ENCODE data around the gene DNAH17.

Gene DNAH17

DNA sequence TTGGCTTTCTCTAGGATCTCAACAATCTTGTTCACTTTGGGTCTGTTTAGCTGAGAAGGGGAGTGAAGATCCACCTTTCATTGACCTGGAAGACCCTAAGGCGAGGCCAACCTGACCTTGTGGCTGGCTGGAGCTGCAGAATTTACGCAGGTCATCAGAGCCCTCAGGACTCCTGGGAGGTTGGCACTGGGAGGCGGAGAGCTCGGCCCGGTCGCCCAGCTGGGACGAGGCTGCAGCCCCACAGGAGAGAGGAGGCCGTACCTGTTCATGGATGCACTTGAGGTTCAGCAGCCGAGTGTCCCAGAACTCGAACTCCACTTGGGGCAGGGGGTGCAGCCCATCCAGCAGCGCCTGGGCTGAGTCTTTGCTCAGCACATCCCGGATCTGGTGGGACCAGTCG, 5.9 kb downstream of the DNAH17 start:
- TF ChIP-seq POLR2A (IDR thresholded peaks at IDR 0.05; ENCODE audit: low read depth, low read length) (no peak), TAF1 (IDR thresholded peaks at IDR 0.05; ENCODE audit: borderline replicate concordance, low read depth, low read length) (no peak)
- FAIRE-seq (no peak), DNase-seq (ENCODE audit: insufficient read length) (no peak)

DNA sequence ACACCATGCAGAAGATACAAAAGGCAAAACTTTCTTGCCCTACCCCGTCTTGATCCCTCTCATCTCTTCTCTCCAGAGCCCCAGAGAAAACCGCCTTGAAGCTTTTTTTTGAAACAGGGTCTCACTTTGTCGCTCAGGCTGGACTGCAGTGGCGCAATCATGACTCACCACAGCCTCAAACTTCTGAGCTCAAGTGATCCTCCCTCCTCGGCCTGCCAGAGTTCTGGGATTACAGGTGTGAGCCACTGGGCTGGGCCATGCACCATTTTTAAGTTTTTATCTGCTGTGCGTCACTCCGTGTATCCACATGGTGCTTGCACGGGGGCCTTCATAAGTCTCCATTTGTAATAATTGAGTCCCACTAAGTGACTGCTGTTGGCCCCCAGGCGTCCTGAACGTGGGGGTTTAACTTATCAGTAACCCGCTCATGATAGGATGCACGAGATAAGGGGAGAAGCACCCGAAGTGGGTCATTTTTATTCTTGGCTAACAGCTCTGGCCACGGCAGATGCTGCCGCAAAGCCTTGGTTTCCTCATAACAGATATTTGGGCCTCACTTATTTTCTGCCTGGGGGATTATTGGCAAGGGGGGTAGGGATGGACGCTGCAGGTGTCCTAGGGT, 8.6 kb downstream of the DNAH17 start:
- FAIRE-seq, result no peak
- no peak for TF ChIP-seq POLR2AphosphoS5 (IDR thresholded peaks at IDR 0.05; ENCODE audit: low read depth, low read length)
- no peak for TF ChIP-seq POLR2A (IDR thresholded peaks at IDR 0.05; ENCODE audit: low read depth, low read length)
- TF ChIP-seq TAF1 (IDR thresholded peaks at IDR 0.05; ENCODE audit: borderline replicate concordance, low read depth, low read length), result no peak
- DNase-seq (ENCODE audit: insufficient read length), result no peak

DNA sequence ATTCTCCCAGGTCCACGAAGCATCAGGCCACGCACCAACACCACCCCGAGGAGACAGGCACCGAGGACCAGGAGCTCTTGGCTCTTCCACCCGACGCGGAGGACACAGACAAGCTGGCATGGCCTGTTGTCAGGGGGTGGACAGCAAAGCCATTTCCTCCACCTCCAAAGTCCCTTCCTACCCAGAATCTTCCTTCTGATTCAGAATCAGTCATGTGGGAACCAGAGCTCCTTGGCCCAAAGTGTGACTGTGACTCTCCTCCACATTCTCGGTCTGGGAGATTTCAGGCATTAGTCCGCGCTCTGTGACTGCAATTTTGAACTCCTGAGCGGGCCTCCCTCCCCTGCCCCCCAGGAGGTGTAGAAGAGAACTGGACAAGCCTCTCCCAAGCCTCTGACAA, 9.2 kb downstream of the DNAH17 start:
- no peak for FAIRE-seq
- DNase-seq (ENCODE audit: insufficient read length), result no peak
- no peak for TF ChIP-seq POLR2A (IDR thresholded peaks at IDR 0.05; ENCODE audit: low read depth, low read length)

DNA sequence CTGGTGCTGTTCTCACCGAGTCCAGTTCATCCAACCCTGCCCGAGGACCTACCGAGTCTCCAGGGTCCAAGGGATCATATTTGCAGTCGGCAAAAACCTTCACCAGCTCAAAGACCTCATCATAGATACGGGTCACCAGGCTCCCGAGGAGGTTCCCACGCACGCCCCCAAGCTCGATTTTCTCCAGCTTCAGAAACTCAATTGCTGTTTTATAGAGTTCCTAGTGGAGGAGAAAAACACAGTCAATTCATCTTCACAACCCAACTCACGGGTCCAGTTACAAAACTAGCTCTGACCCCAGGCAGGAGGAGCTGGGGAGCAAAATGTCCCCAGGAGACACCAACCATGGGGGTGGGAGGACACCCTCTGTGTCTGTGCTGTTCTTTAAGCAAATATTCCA, 10.2 kb downstream of the DNAH17 start:
- DNase-seq (ENCODE audit: insufficient read length) (no peak), FAIRE-seq (no peak)
- no peak for TF ChIP-seq POLR2AphosphoS5 (IDR thresholded peaks at IDR 0.05; ENCODE audit: low read depth, low read length)
- TF ChIP-seq TAF1 (IDR thresholded peaks at IDR 0.05; ENCODE audit: borderline replicate concordance, low read depth, low read length), result no peak
- no peak for TF ChIP-seq POLR2A (IDR thresholded peaks at IDR 0.05; ENCODE audit: low read depth, low read length)

DNA sequence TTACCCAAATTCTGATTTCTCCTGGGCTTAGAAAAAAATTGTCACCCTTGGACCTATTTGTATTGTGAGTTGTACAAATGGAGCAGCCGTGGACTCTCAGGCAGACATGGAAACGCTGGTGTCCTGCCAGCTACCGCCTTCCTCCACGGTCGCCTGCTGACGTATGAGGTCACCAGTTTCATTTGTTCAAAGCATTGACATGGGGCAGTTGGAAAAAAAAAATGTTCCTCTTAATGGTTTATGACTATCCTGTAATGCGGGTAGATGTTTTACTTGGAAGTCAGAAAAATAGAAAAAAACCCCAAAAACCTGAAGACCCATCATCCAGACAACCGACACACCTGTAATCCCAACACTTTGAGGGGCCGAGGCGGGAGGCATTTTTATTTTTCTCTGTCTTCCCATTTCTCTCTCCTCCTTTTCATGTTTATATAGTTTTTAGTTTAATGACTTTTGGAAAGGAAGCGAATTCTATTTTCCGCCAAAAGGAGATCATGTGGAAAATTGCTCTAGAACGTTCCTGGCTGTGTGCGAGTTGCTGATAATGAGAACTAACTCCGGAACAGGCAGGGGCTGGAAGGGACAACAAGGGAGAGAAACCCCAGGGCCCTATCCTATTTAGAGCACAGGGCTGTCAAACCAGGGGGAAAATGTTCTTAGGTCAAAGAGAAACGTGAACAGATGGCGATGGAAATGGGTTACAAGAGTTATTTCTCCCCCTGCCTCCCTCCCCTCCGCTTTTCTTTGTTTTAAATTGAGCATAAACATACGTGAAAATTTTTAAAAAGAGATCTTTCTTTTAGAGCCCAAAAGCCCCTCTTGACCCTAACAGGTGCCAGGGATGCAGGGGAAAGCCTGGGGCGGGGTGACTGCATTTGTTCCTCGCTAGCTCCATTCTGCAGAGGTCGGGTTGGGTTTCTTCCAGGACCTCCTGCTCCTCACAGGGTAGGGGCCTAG, 13.7 kb downstream of the DNAH17 start:
- no peak for DNase-seq (ENCODE audit: insufficient read length)
- no peak for FAIRE-seq
- TF ChIP-seq POLR2A (IDR thresholded peaks at IDR 0.05; ENCODE audit: low read depth, low read length), result no peak
- TF ChIP-seq TAF1 (IDR thresholded peaks at IDR 0.05; ENCODE audit: borderline replicate concordance, low read depth, low read length), result no peak
- no peak for TF ChIP-seq POLR2AphosphoS5 (IDR thresholded peaks at IDR 0.05; ENCODE audit: low read depth, low read length)

DNA sequence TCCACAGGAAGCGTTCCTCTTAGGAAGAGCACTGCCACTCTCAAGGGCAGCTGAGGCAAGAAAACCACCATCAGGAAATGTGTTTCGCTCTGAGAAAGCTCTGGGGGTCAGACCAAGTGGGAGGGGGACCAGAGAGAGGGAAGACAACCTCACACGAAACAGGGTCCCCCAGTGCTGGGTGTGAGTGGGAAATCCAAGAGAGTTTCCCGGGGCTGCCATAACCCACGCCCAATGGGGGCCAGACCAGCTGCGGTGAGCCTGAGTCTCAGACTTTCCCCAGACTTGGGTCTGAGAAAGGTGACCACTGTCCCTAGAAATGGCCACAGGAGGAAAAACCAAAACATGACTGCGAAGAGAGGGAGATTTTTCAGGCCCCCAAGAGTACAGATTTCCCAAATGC, 14.5 kb downstream of the DNAH17 start:
- no peak for FAIRE-seq
- no peak for DNase-seq (ENCODE audit: insufficient read length)
- TF ChIP-seq TAF1 (IDR thresholded peaks at IDR 0.05; ENCODE audit: borderline replicate concordance, low read depth, low read length), result no peak
- no peak for TF ChIP-seq POLR2AphosphoS5 (IDR thresholded peaks at IDR 0.05; ENCODE audit: low read depth, low read length)

DNA sequence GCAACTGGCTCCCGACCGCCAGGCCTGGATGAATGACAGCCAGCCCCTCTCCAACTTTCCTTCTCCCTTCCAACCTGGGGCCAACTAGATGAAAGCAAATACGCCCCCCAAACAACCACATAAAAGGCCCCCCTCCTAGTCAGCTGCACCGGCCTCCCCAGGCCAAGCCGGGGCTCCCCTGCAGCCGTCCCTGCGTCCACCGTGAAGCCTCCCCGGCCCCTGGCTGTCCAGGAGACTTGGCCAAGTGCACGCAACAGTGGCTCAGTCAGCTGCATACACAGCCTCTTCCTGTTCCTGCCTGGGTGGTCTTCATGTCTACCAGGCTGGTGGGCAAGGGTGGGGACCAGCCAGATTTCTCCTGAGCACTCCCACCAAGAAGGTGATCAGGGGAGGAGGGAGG, 16.0 kb downstream of the DNAH17 start:
- DNase-seq (ENCODE audit: insufficient read length), result no peak
- TF ChIP-seq POLR2AphosphoS5 (IDR thresholded peaks at IDR 0.05; ENCODE audit: low read depth, low read length) (no peak), POLR2A (IDR thresholded peaks at IDR 0.05; ENCODE audit: low read depth, low read length) (no peak), TAF1 (IDR thresholded peaks at IDR 0.05; ENCODE audit: borderline replicate concordance, low read depth, low read length) (no peak)
- FAIRE-seq, result no peak

DNA sequence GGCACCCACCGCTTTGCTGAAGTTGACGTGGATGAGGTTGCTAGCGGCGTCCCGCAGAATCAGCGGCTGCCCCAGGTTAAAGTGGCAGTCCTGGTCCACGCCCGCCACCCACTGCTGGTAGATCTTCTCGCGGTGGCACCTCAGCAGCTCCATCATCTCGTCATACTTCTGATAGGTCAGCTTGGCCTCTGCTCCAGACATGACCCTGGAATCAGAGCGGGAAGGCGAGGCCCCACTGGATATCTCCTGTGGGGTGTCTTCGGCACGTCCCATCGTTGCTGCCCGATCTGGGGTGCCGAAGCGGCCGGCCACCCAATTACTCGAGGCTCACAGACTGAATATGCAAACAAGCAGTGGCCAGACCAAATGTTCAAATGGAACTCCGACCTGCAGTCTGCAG, 16.5 kb downstream of the DNAH17 start:
- DNase-seq (ENCODE audit: insufficient read length), result no peak
- TF ChIP-seq POLR2AphosphoS5 (IDR thresholded peaks at IDR 0.05; ENCODE audit: low read depth, low read length) (no peak), POLR2A (IDR thresholded peaks at IDR 0.05; ENCODE audit: low read depth, low read length) (no peak), TAF1 (IDR thresholded peaks at IDR 0.05; ENCODE audit: borderline replicate concordance, low read depth, low read length) (no peak)

DNA sequence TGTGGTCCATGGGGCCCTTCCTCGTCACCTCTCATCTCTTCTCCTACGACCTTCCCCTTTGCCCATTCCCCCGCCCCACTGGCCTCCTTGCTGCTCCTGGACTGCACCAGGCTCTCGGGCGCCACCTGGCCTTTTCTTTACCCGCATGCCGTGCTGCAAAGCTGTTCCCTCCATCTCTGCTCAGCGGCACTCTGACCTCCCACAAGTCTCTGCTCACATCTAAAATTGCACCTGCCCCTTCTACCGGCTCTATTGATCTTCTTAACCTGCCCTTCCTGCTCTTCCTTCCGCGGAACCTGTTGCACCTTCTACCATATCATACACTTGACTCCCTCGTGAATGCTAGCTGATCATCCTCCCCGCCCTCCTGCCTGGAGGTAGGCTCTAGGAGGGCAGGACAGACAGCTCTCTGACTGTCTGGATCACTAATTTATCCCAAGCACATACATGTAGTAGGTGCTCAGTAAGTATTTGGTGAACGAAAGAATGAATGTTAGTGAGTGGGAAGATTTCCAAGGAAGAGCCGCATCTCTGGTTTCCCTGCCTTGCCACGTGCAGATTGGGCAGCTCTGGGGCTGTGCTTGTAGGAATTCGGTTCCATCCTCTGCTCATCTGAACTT, 17.3 kb downstream of the DNAH17 start:
- FAIRE-seq (no peak), DNase-seq (ENCODE audit: insufficient read length) (no peak)
- TF ChIP-seq TAF1 (IDR thresholded peaks at IDR 0.05; ENCODE audit: borderline replicate concordance, low read depth, low read length), result no peak
- TF ChIP-seq POLR2AphosphoS5 (IDR thresholded peaks at IDR 0.05; ENCODE audit: low read depth, low read length), result no peak
- no peak for TF ChIP-seq POLR2A (IDR thresholded peaks at IDR 0.05; ENCODE audit: low read depth, low read length)

More for the DNA sequence above, 16.5 kb downstream of the DNAH17 start:
- FAIRE-seq, result no peak

DNA sequence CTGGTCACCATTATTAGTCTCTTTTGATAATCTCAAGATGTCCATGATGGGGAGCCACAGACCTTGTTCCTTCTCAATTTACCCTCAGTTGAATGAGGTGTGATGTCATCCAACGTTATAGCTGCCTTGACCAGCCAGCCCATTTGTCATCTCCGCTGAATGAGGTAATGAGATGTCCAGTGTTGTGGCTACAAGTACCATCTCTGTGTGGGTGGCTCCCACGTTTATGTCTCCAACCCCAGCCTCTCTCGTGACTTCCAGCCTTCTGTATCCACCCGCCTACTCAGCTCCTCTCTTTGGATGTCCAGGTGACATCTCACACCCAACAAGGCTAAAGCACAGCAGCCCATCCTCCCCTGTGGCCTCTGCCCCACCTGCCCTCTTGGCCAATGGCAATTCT, 18.2 kb downstream of the DNAH17 start:
- TF ChIP-seq POLR2AphosphoS5 (IDR thresholded peaks at IDR 0.05; ENCODE audit: low read depth, low read length) (no peak), TAF1 (IDR thresholded peaks at IDR 0.05; ENCODE audit: borderline replicate concordance, low read depth, low read length) (no peak), POLR2A (IDR thresholded peaks at IDR 0.05; ENCODE audit: low read depth, low read length) (no peak)
- DNase-seq (ENCODE audit: insufficient read length), result no peak
- no peak for FAIRE-seq

DNA sequence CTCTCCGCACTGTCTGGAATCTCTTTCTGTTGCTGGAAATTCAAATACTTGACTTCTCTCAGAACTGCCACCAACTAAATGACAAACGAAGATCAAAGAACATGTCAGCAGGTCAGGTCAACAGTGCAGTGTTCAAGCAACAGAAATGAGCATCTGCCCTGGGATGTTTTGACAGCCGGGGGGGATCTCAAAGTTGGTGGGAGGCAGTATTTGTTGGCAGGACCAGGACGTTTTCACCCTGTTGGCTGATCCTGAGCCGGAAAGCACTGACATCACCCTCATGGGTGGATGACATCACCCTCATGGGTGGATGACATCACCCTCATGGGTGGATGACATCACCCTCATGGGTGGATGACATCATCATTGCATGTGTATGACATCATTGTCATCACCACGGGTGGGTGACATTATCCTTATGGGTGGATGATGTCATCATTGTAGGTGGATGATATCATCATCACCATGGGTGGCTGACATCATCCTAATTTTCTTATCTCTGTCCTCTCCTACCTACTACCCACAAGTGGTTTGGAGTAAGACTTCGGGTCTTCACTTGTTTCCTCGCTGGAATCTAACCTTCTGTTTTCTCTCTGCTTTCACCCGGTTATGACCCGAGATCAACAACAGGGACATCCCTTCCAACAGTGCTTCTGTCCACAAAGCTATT, 18.9 kb downstream of the DNAH17 start:
- DNase-seq (ENCODE audit: insufficient read length) (no peak), FAIRE-seq (no peak)
- no peak for TF ChIP-seq POLR2A (IDR thresholded peaks at IDR 0.05; ENCODE audit: low read depth, low read length)
- no peak for TF ChIP-seq TAF1 (IDR thresholded peaks at IDR 0.05; ENCODE audit: borderline replicate concordance, low read depth, low read length)
- TF ChIP-seq POLR2AphosphoS5 (IDR thresholded peaks at IDR 0.05; ENCODE audit: low read depth, low read length), result no peak

All from GM12892 (cell line).